CD4-positive, alpha-beta T cell treated with Interleukin-15 for 4 hours (primary cell): ENCODE measurements around the gene LRR1.
"Not testable (repeated sequence)": the region's sequence is repeated elsewhere in the genome, so short reads cannot be mapped to it uniquely, and the experiment has no call there.

Experiments
- DNase-seq: peaks from one replicate; pipeline ENCODE4 v3.0.0-alpha.2; 2020; ENCODE audit warnings: low spot score

Gene LRR1

DNA sequence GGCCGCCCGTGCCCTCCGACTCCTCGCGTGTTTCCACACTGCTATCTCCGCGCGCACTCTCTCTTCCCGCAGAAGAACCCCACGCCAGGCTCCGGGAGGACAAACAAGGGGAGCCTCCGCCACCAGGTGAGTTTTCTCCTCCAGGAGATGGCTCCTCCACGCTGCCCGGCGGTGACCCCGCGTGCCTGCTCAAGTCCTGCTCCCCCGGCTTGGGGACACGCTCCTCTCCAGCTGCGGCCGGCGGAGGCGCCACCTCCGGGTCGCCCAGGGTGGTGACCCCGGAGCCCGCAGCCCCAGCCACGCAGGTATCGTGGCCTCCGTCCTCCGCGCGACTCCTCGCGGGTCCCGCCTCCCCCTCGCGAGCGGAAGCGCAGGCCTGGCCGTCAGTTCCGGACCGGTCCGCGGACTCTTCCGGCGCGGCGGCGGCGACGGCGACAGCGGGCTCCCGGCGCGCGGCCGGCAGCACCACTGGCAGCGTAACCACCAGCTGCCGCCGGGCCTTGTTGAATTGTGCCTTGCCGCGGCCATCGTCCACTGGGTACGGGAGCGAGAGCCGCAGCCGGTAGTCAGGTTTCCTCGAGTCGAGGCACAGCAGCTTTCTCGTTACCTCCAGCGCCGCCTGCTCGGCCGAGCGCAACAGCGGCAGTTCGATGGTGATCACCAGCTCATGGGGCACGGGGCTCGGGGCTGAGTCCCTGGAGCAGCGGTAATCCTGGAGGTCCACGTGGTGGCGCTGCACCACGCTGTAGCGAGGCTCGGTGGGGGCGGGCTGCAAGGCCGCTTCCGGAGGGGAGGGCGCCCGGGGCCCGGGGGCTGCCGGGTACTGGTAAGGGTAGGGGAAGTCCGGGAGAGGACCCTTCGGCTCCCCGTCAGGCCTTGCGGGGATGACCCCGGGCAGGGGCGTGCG, 35.2 kb downstream of the LRR1 start:
- peak; percentile 95 for DNase-seq

DNA sequence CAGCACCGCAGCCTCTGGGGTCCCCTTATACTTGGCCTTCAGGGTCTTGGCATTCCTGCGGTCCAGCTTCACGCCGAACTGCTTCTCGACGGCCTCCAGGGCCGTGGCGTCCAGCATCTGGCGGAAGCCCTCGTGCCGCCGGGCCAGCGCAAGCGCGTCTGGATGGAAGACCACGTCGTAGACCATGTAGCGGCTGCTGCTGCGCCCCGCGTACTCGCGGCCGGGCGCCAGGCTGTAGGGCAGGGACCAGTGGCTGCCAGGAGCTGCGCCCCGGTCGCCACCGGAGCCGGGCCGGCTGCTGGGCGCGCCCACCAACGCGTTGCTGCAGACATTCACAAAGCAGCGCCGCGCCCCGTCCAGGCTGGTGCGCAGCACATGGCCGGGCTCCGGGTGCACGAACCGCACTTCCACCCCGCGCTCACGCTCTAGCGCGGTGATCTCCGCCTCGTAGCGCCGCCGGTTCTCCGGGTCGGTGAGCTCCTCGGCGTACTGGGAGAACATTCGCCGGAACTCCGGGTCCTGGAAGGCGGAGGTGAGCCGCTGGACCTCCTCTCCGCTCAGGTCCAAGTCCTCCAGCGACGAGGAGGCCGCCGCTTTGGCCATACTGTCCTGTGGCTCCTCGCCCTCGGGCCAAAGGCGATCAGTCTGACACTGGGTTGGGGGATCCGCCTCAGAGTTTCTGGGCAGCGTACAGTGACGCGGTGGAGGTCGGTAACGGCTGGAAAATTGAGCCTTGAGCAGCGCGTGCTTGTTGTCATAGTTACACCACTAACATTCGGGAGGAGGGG, 36.0 kb downstream of the LRR1 start, which contains the start of gene DNAAF2:
TSS of gene DNAAF2 (minus strand) at position 698 of the 788 bp plus-strand sequence. CDS start at position 603, 95 bp downstream.
- DNase-seq: peak; percentile 69

DNA sequence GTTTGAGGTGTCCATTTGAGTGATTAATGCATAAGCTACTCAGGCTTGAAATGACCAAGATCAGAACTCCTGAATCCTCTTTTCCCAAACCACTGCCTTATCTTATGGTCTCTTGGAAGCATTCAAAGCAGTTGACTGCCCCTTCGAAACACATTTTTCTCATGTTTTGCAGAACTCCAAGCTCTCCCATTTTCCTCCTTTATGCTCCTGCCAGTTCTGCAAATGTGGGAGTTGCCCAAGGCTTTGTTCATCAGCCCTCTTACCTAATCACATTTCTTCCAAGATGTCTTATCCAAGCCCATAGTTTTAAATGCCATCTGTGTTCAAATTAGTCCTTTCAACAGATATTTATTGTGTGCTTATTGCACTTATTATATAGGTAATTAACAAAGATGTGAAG, 38.1 kb downstream of the LRR1 start:
- DNase-seq: no peak

DNA sequence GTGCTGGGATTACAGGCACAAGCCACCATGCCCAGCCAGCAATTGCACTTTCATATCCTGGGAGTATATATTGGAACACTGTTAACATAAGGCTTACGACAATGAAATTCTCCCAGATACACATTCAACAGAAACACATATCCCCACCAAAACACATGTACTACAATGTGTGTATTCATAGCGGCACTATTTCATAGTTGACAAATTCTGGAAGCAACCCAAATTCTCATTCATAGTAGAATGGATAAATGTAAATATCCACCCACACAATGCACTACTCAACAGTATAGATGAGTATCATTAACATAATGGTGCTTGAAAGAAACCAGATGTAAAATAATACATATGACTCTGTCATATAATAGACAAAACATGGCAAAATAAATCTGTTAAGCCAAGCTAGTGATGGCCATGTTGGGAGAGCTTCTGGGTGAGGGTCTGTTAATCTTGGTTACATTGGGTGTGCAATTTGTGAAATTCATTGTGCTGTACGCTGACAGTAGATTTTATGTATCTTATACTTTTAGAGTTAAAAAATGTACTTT, 38.9 kb downstream of the LRR1 start:
- no peak for DNase-seq

DNA sequence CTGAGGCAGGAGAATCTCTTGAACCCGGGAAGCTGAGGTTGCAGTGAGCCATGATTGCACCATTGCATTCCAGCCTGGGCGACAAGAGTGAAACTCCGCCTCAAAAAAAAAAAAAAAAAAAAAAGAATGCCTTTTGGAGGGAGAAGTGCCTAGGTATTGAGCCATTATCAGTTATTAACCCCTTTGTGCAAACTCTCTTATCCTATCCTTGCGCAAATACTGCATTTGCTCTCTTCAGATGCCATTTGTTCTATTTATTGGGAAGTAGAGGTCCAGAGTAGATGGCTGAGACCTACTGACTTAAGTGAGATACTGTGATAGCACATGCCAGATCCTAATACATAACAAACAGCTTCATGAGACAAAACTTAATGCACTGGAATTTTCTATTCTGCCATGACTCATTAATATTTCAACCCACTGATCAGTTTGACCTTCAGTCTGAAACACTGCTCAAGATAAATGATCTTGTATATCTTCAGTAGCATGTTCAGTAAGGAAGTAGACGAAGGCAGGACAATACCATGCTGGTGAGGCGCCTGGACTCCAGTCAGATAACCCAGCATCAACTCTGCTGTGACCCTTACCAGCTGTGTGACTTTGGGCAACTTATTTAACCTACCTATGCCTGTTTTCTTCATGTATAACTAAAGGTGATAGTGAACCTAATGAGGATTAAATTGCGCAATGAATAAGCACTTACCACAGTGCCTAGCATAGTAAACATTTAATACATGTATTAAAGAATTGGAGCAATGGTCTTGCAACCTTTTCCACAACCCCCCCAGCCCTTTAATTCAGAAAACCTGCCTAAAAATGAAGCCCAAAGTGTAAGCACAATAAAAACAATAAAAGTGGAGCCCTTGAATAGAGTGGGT, 42.0 kb downstream of the LRR1 start:
- no peak for DNase-seq

DNA sequence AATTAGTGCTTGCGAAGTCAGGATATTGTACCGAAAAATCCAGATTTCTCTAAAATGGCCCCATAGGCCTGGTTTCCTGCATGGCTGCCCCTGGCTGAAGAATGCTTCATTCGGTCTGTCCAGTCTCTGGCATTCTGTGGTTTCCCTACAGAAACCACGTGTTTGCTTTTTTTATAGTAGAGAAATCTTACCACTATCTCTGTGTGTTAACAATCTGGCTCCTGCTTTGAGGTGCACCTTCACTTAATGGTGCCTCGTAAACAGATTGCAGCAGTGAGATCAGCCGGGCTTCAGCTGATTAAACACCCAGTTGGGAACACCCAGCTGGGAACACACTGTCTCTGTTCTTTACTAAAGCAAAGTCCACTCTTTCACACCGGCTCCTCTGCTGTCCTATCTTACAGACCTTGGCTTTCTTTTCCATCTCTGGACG, 43.0 kb downstream of the LRR1 start:
- DNase-seq: no peak

DNA sequence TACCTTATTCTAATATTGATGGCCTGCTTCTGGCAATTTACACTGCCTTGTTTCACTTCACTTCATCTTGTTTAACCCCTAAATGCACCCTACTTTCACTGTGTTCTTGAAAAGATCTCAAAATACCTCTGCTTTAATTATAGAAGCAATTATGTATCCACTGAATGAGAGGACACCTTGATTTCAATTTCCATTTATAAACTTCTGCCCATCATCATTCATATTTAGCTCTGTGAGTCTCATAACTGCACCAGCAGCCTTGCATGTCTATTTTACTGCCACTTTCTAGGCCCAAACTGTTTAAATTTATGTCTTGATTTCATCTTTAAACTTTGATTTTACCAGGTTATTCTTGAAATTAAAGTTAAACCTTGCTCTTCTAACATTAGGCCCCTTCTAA, 43.4 kb downstream of the LRR1 start:
- no peak for DNase-seq

DNA sequence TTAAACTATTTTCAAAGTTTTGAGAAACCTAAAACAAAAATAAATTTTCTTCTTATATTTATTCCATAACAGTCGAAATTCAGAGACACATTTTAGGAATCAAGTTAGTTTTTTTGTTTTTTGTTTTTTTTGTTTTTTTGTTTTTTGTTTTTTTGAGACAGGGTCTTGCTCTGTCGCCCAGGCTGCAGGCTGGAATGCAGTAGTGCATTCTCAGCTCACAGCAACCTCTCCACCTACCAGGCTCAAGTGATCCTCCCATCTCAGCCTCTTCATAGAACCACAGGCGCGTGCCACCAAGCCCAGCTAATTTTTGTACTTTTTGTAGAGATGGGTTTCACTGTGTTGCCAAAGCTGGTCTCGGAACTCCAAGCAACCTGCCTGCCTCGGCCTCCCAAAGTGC, 54.8 kb downstream of the LRR1 start:
- DNase-seq: no peak

DNA sequence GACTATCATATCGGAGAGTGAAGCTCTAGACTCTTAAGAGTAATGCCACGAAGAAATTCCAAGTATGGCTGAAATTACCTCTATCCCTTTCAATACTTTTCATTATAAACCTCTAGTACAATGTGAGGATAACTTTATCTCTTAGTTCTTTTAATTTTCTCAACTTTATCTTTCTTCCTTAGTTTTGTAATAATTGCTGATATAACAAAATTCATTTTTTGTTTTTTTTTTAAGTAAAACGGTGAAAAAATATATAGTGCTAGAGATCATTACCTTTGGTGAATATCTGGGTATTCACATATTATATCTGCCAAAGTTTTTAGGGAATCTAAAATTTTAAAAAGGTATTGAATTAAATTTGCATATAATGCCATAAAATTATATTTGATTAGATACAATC, 55.8 kb downstream of the LRR1 start:
- no peak for DNase-seq

DNA sequence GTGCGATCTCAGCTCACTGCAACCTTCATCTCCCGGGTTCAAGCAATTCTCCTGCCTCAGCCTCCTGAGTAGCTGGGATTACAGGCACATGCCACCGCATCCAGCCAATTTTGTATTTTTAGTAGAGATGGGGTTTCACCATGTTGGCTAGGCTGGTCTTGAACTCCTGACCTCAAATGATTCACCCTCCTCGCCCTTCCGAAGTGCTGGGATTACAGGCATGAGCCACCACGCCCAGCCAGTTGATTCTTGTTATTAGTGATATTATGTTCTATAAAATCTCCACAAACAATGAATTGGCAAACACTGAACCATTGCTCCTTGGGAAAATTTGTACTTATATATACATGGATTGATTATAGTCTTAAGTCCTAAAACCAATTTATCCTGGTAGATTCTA, 58.8 kb downstream of the LRR1 start:
- DNase-seq: not testable (repeated sequence)

DNA sequence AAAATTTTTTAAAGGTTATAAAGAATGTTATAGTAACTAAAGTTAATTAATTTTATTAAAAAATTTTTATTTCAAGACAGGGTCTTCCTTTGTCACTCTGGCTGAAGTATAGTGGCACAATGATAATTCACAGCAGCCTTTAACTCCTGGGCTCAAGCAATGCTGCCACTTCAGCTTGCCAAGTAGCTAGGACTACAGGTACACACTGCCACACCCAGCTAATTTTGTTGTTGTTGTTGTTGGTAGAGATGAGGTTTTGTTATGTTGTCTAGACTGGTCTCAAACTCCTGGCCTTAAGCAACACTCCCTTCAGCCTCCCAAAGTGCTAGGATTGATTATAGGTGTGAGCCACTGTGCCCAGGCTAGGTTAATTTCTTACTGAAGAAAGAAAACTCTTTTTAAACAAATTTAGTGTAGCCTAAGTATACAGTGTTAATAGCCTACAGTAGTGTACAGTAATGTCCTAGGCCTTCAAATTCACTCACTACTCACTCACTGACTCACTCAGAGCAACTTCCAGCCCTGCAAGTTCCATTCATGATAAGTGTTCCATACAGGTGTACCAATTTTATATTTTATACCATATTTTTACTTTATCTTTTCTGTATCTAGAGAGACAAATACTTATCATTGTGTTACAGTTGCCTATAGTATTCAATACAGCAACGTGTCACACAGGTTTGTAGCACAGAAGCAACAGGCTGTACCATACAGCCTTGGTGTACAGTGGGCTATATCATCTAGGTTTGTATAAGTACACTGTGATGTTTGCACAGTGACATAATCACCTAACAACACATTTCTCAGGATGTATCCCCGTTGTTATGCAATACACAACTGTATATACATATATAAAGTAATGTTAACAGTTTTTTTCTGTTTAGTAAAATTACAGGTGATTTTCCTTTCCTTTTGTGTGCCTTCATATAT, 61.1 kb downstream of the LRR1 start:
- no peak for DNase-seq
